ENCODE results near the gene MSANTD2. TPM values are rescaled to one million over a fixed set of nuclear protein-coding genes. Genes with fewer than 3 reads are reported as not detected.

Gene MSANTD2
- total and polyA plus RNA-seq, 4 donors, result 1.6 to 7.7 (median 2.3) TPM

GRCh38 chr11:124783002-124783401 is 17.2 kb downstream of the MSANTD2 start (continued):
- TF ChIP-seq ZBTB33 (IDR thresholded peaks at IDR 0.05) (no peak), JUND (IDR thresholded peaks at IDR 0.05) (no peak), HNF4G (IDR thresholded peaks at IDR 0.05) (no peak)

- H3K27me3 ChIP-seq (ENCODE audit: control insufficient read depth in 4 of 4, insufficient read depth in 4 of 4, low read length in 3 of 4), result no peaks in the 10 kb centered on the region
- no peaks in the 10 kb centered on the region for H3K4me1 ChIP-seq (ENCODE audit: control insufficient read depth in 4 of 4, insufficient read depth in 4 of 4, low read length in 3 of 4)
- H3K36me3 ChIP-seq (ENCODE audit: control insufficient read depth in 4 of 4, insufficient read depth in 3 of 4, low read depth in 1 of 4, low read length in 3 of 4), result no peaks in the 10 kb centered on the region
- no peak for TF ChIP-seq ATF3 (IDR thresholded peaks at IDR 0.05)
- TF ChIP-seq SP1 (IDR thresholded peaks at IDR 0.05), result no peak
- TF ChIP-seq RAD21 (IDR thresholded peaks at IDR 0.05), result no peak
- no peak for TF ChIP-seq REST (IDR thresholded peaks at IDR 0.05)
- no peak for TF ChIP-seq FOXA2 (IDR thresholded peaks at IDR 0.05)
- no peak for TF ChIP-seq NR2F2 (IDR thresholded peaks at IDR 0.05)
- no peak for TF ChIP-seq HNF4A (conservative IDR thresholded peaks at IDR 0.05)
- no peak for TF ChIP-seq ZBTB33 (IDR thresholded peaks at IDR 0.05)
- no peak for TF ChIP-seq GABPA (IDR thresholded peaks at IDR 0.05 in 1 of 2, conservative IDR thresholded peaks at IDR 0.05 in 1 of 2)
- no peaks in the 10 kb centered on the region for H3K9me3 ChIP-seq (ENCODE audit: control insufficient read depth in 4 of 4, low read length in 3 of 4)
- WGBS, result 86% methylated on average over 1 of the region's 1 CpG
- no peak overlapping the region for H3K9ac ChIP-seq (ENCODE audit: low read depth in 1 of 2, low read length in 2 of 2)
- H3K4me3 ChIP-seq (ENCODE audit: low read depth in 1 of 3, low read length in 3 of 3), result no peak overlapping the region
- no peak overlapping the region for H3K27ac ChIP-seq (ENCODE audit: low read depth in 1 of 2, low read length in 2 of 2)
- DNase-seq (ENCODE audit: low spot score), result no peak
Observed at GRCh38 chr11:124779568-124779967, 20.6 kb downstream of the MSANTD2 start.

GRCh38 chr11:124778281-124778680 is 21.9 kb downstream of the MSANTD2 start:
- no peak overlapping the region for H3K9ac ChIP-seq (ENCODE audit: low read depth in 1 of 2, low read length in 2 of 2)
- H3K27me3 ChIP-seq (ENCODE audit: control insufficient read depth in 4 of 4, insufficient read depth in 4 of 4, low read length in 3 of 4), result no peaks in the 10 kb centered on the region
- H3K4me3 ChIP-seq (ENCODE audit: low read depth in 1 of 3, low read length in 3 of 3), result no peak overlapping the region
- H3K9me3 ChIP-seq (ENCODE audit: control insufficient read depth in 4 of 4, low read length in 3 of 4), result no peaks in the 10 kb centered on the region
- no peaks in the 10 kb centered on the region for H3K4me1 ChIP-seq (ENCODE audit: control insufficient read depth in 4 of 4, insufficient read depth in 4 of 4, low read length in 3 of 4)
- DNase-seq (ENCODE audit: low spot score), result no peak
- no peak for TF ChIP-seq CTCF (IDR thresholded peaks at IDR 0.05; ENCODE audit: low read depth, low read length, missing input control)
- peak; percentile 6 to 35 for TF ChIP-seq RAD21 (IDR thresholded peaks at IDR 0.05)
- H3K27ac ChIP-seq (ENCODE audit: low read depth in 1 of 2, low read length in 2 of 2), result no peak overlapping the region
- WGBS, result 86% methylated on average over 2 of the region's 2 CpGs
- H3K36me3 ChIP-seq (ENCODE audit: control insufficient read depth in 4 of 4, insufficient read depth in 3 of 4, low read depth in 1 of 4, low read length in 3 of 4), result no peaks in the 10 kb centered on the region

Measured in liver (tissue), 9 donors.